PC-3 (cell line): ENCODE measurements around the gene EDC3. TPM values are rescaled to one million over a fixed set of nuclear protein-coding genes. Genes with fewer than 3 reads are reported as not detected.
"Not testable (repeated sequence)": the region's sequence is repeated elsewhere in the genome, so short reads cannot be mapped to it uniquely, and the experiment has no call there.

ENCODE experiments used
- ATAC-seq: fragments of 200-7000 bp; cut with Tn5 transposase; 2 replicates; pipeline ENCODE4 v1.9.1; 2020; ENCODE audit warnings: mild to moderate bottlenecking, moderate library complexity
- BruUV-seq: library from RNA; stranded (reverse); fragments of 400-500 nt; replicated peaks from 2 replicates; lab custom pipeline; 2021; lab: Mats Ljungman, UMichigan
- CTCF ChIA-PET: fragments of 300-600 bp; sonication (Branson Sonifier 250); formaldehyde crosslinking; loops from one replicate; lab custom pipeline; 2022; ENCODE audit warnings: antibody characterized with exemption; lab: Charles Lee
- POLR2A ChIA-PET: fragments of 300-600 bp; sonication (Branson Sonifier 250); formaldehyde crosslinking; loops from one replicate; lab custom pipeline; 2022; ENCODE audit warnings: antibody characterized with exemption; ENCODE audit not compliant: unreplicated experiment; lab: Charles Lee
- DNase-seq: peaks from one replicate; pipeline ENCODE4 v3.0.0-alpha.2; 2015
- H2AFZ ChIP-seq: fragments of 300-600 bp; sonication (generic); 2 replicates; pipeline ENCODE4 v1.6.0; 2016; ENCODE audit warnings: antibody characterized with exemption, low read length
- H3F3A ChIP-seq: fragments of 300-600 bp; sonication (generic); one replicate; pipeline ENCODE4 v1.6.0; 2017; ENCODE audit warnings: antibody characterized with exemption, low read length, control low read depth, mild to moderate bottlenecking; ENCODE audit not compliant: unreplicated experiment
- H3K27ac ChIP-seq: fragments of 300-600 bp; sonication (generic); 2 replicates; pipeline ENCODE4 v1.5.1; 2016; ENCODE audit warnings: mild to moderate bottlenecking, low read length
- H3K27me3 ChIP-seq: fragments of 300-600 bp; sonication (generic); 2 replicates; pipeline ENCODE4 v1.6.1; 2016; ENCODE audit warnings: low read length, mixed read lengths
- H3K36me3 ChIP-seq: fragments of 300-600 bp; sonication (generic); 2 replicates; pipeline ENCODE4 v1.6.1; 2016; ENCODE audit warnings: low read depth, mixed run types, low read length, mixed read lengths
- H3K4me1 ChIP-seq: fragments of 300-600 bp; sonication (generic); 2 replicates; pipeline ENCODE4 v1.5.1; 2016; ENCODE audit warnings: low read length; ENCODE audit not compliant: insufficient read depth
- H3K4me2 ChIP-seq: fragments of 300-600 bp; sonication (generic); 2 replicates; pipeline ENCODE4 v1.6.0; 2016; ENCODE audit warnings: low read length
- H3K4me3 ChIP-seq: fragments of 300-600 bp; sonication (generic); 2 replicates; pipeline ENCODE4 v1.5.1; 2016; ENCODE audit warnings: mild to moderate bottlenecking, low read length, mixed read lengths
- H3K79me2 ChIP-seq: fragments of 300-600 bp; sonication (generic); 2 replicates; pipeline ENCODE4 v1.6.1; 2017; ENCODE audit warnings: low read length, mixed read lengths
- H3K9ac ChIP-seq: fragments of 300-600 bp; sonication (generic); 2 replicates; pipeline ENCODE4 v1.6.0; 2016; ENCODE audit warnings: mild to moderate bottlenecking, low read length
- H3K9me2 ChIP-seq: fragments of 300-600 bp; sonication (generic); replicated peaks from 2 replicates; pipeline ENCODE4 v1.6.1; 2016; ENCODE audit warnings: mixed run types, low read length, mixed read lengths
- H3K9me3 ChIP-seq: fragments of 300-600 bp; sonication (generic); 2 replicates; pipeline ENCODE4 v1.6.1; 2016; ENCODE audit warnings: low read length, mixed read lengths
- H4K20me1 ChIP-seq: fragments of 300-600 bp; sonication (generic); 2 replicates; pipeline ENCODE4 v1.6.1; 2016; ENCODE audit warnings: low read length, mixed read lengths
- CTCF ChIP-seq: fragments of 300-600 bp; sonication (generic); conservative IDR thresholded peaks from 2 replicates; pipeline ENCODE4 v1.5.1; 2017; ENCODE audit warnings: antibody characterized with exemption, low read depth, mild to moderate bottlenecking, low read length
- EZH2 ChIP-seq: fragments of 300-600 bp; sonication (generic); IDR thresholded peaks from one replicate; pipeline ENCODE4 v1.6.1; 2017; ENCODE audit warnings: antibody characterized with exemption, mild to moderate bottlenecking, low read length; ENCODE audit not compliant: unreplicated experiment
- EZH2phosphoT487 ChIP-seq: fragments of 300-600 bp; sonication (generic); IDR thresholded peaks from 2 replicates; pipeline ENCODE4 v1.6.1; 2018; ENCODE audit warnings: mild to moderate bottlenecking, antibody characterized with exemption, low read length, borderline replicate concordance
- intact Hi-C: fragments of 100-400 bp; cut with micrococcal nuclease; formaldehyde crosslinking; loops from 2 replicates; pipeline ENCODE4 v1.9.0; 2023
- total RNA-seq: library from RNA; depleted of rRNA; stranded (reverse); fragments of >200 nt; gene quantifications from 2 replicates; pipeline ENCODE4 v1.2.3, GENCODE V29; 2014

EDC3 gene
- total RNA-seq, 1 experiment from 2014 or later = 9.9 TPM

GRCh38 chr15:74630284-74631086 is 65.3 kb downstream of the EDC3 start:
- no peak for TF ChIP-seq EZH2
- no peak for TF ChIP-seq CTCF
- TF ChIP-seq EZH2phosphoT487 = no peak
- ChIA-PET CTCF (interaction anchor here (1.1 kb wide), 1 partner anchor 138 kb away, joined by 3 read pairs; no protein-coding TSS in a partner anchor), POLR2A (interaction anchor here (0.6 kb wide), 1 partner anchor 365 kb away, joined by 3 read pairs; the partner anchor contains the start of gene SCAMP5)
- no peaks in the 10 kb centered on the region for H3K79me2 ChIP-seq
- no peaks in the 10 kb centered on the region for H3K9me3 ChIP-seq
- intact Hi-C loops = loop anchor here (5.0 kb wide), 1 partner anchor 258 kb away; no protein-coding TSS in a partner anchor
- H3K9me2 ChIP-seq = no peaks in the 10 kb centered on the region
- H2AFZ ChIP-seq = no peak overlapping the region
- H3K9ac ChIP-seq = no peak overlapping the region
- H3F3A ChIP-seq = no peaks in the 10 kb centered on the region
- peaks cover 47% of the 10 kb centered on the region for H3K36me3 ChIP-seq
- no TSS peak for BruUV-seq
- DNase-seq (no peak), ATAC-seq (no peak)
- H3K27ac ChIP-seq = no peak overlapping the region
- H3K27me3 ChIP-seq = no peaks in the 10 kb centered on the region
- H3K4me3 ChIP-seq = no peak overlapping the region
- H3K4me2 ChIP-seq = no peak overlapping the region
- H4K20me1 ChIP-seq = no peaks in the 10 kb centered on the region
- no peaks in the 10 kb centered on the region for H3K4me1 ChIP-seq

DNA sequence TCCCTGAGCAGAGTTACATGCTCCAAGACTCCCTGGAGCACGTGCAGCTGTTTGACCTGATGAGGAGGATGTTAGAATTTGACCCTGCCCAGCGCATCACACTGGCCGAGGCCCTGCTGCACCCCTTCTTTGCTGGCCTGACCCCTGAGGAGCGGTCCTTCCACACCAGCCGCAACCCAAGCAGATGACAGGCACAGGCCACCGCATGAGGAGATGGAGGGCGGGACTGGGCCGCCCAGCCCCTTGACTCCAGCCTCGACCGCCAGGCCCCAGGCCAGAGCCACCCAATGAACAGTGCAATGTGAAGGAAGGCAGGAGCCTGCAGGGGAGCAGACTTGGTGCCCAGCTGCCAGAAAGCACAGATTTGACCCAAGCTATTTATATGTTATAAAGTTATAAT is 66.1 kb downstream of the EDC3 start:
- H4K20me1 ChIP-seq, ATAC-seq, H3K4me2 ChIP-seq, H3K79me2 ChIP-seq, POLR2A ChIA-PET, H3K9ac ChIP-seq, CTCF ChIA-PET, H3K9me2 ChIP-seq, H3K27ac ChIP-seq, H3K4me3 ChIP-seq, H3K9me3 ChIP-seq, H3K27me3 ChIP-seq, H3K4me1 ChIP-seq, H2AFZ ChIP-seq, DNase-seq, BruUV-seq, H3F3A ChIP-seq: not testable (repeated sequence)
- H3K36me3 ChIP-seq = peaks cover 46% of the 10 kb centered on the region
- intact Hi-C loops = loop anchor here (5.0 kb wide), 1 partner anchor 257 kb away; no protein-coding TSS in a partner anchor

- TF ChIP-seq CTCF (no peak), EZH2phosphoT487 (no peak)
- H3K4me3 ChIP-seq = no peak overlapping the region
- H4K20me1 ChIP-seq = no peaks in the 10 kb centered on the region
- no peaks in the 10 kb centered on the region for H3K79me2 ChIP-seq
- ChIA-PET POLR2A (no interaction called here), CTCF (interaction anchor here (0.7 kb wide), 1 partner anchor 20 kb away, joined by 3 read pairs; no protein-coding TSS in a partner anchor)
- no peak overlapping the region for H2AFZ ChIP-seq
- no peak overlapping the region for H3K27ac ChIP-seq
- H3K9me3 ChIP-seq = no peaks in the 10 kb centered on the region
- H3K4me1 ChIP-seq = no peaks in the 10 kb centered on the region
- H3K9me2 ChIP-seq = no peaks in the 10 kb centered on the region
- DNase-seq = no peak
- intact Hi-C loops = no loop called here
- H3F3A ChIP-seq = no peaks in the 10 kb centered on the region
- no peak overlapping the region for H3K4me2 ChIP-seq
- BruUV-seq = no TSS peak
- ATAC-seq = no peak
- H3K36me3 ChIP-seq = peaks cover 50% of the 10 kb centered on the region
- no peaks in the 10 kb centered on the region for H3K27me3 ChIP-seq
- no peak overlapping the region for H3K9ac ChIP-seq
Measured at GRCh38 chr15:74628949-74629348, 66.9 kb downstream of the EDC3 start.
